GM20431 (cell line): ENCODE measurements around the gene QPCT.

ENCODE experiments used
- in situ Hi-C: fragments of 300-500 bp; cut with MseI, MboI; formaldehyde crosslinking; loops from one replicate; pipeline ENCODE4 v1.15.0; 2020; ENCODE audit warnings: low sequenced_read_pairs; ENCODE audit not compliant: unreplicated experiment

QPCT gene

DNA sequence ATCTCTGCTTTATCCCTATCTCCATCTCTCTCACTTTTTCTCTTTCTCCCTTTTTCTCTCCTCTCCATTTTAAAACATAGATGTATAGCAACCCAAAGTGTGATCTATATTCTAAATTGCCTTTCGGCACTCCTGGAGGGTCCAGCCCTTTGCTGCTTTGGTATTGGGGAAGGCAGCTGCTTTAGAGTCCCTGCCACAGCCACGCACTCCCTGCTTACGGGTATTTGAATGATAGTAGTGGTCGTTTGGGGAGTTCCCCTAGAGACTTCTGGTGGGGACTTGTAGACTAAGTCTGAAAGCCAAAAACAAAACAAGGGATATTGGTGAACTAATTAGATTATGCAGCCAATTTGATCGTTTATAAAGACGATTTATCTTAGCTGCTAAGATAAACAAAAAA is 11.9 kb downstream of the QPCT start:
- in situ Hi-C loops = no loop called here

DNA sequence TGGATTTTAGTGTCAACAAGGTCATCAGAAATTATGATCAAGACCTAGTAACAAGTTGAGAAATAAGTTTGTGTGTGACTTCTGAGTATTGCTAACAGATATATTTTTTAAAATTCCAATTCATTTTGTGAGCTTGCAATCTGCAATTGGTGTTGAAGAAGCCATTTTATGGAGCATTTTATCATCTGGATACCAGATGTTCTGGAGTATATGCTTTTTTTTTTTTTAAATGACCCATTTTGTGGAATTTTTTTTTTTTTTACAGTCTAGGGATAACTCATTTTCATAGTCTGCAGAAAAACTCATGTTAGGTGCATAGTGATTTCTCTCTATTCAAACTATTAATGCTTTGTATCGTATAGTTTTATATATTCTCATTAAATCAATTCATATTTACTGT is 12.6 kb downstream of the QPCT start:
- in situ Hi-C loops = no loop called here

DNA sequence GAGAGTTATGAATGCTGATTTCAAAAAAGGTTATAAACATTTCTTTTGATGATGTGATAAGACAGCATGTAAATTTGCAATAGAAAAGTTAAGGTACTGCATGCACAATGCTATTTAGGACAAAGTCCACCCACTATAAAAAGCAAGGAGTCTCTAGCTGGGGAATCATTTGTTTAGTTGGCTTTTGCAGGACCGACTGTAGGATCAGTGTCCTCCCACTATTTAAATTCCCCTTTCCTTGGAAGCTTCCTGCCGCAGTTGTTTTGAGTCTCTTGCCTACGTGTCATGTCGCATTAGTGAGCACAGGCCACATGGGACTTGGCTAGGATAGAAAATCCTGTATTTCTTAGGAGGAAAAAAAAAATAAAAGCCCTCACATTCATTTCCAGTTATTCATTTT is 13.1 kb downstream of the QPCT start:
- in situ Hi-C loops = no loop called here

DNA sequence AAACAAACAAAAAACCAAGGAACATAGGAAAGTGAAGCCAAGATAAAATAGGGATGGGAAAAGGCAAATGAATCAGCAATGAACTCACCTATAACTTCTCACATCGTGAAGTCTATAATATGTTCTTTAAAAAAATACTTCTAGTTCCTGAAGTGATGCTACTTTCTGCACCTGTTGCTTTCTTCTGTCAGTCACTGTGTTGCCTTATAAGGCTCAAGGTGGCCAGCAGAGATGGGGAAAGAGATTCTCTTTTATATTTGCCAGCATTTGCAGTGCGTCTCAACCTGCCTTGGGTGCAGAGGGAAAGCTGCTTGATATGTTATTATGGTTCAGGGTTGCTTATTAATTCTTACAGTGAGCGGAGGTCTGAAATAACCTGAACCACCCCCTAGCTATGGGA is 14.0 kb downstream of the QPCT start:
- in situ Hi-C loops = no loop called here

DNA sequence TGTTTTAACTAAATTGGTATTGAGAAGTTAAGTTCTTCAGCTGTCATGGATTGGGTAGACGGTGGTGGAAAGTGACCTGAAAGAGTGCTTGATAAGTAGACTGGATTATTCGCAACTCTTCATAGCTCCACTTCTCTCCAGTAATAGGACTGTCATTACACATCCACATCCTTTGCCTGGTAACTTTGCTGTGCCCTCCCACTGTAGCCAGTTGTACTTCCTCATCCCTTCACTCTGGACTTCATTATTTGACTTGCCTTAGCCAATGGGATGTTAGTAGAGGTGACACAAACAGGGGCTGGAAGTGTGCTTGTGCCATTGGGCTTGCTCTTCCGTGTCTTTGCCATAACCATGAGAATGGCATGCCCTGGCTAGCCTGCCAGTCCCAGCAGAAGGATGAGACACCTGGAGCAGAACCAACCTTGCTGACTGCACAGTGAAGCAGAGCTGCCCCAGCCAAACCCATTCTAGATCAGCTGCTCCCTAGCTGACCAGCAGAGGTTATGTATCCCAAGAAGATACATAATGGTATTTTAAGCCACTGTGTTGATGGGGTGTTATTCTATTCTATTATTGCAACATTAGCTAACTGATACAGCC is 16.9 kb downstream of the QPCT start:
- in situ Hi-C loops = no loop called here

DNA sequence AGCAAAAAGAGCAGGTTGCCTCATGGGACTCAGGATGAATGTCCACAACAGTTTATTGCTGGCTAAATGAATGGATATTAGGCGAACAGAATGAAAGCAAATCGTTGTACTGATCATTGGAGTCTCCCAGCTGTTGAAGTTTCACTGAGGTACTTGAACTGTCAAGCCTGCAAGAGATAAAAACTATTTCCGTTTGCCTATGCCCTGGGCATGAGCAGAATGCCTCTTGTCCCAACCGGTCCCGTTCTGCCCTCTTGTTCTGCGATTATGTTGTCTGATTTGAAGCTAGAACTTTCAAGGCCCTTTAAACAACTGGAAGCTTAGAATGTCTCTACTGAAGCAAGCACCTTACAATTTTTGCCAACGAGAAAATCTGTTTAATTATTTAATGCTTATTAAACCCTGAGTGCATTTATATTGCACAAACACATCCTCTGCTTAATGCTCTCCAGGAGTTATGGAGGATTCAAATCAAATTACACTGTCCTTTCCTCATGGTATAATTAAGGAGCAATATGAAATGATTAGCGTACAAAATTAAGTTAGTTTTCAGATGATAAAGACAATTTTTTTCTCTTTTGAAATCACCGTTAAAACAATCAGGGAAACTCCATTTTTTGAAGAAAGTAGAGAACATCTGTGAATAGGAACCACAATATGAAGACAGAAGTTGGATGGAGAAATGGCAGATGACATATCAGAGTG is 17.7 kb downstream of the QPCT start:
- in situ Hi-C loops = no loop called here

DNA sequence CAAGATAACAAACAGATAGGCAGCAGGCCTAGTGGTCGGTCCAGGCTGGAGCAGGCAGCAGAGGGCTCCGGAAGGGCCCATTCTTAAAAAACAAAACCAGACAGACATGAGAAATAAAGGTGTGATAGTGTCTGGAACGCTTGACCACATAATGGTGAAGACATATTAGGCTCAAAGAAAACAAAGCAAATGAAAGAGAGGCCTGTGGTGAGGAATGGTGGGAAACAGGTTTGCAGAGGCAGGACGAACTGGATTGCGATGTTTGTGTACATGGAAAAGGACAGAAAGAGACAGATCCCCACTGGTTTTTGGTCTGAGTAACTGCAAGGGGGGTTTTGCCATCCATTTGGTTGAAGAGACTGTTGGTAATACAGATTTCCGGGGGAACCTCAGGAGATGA is 19.9 kb downstream of the QPCT start:
- in situ Hi-C loops = no loop called here

DNA sequence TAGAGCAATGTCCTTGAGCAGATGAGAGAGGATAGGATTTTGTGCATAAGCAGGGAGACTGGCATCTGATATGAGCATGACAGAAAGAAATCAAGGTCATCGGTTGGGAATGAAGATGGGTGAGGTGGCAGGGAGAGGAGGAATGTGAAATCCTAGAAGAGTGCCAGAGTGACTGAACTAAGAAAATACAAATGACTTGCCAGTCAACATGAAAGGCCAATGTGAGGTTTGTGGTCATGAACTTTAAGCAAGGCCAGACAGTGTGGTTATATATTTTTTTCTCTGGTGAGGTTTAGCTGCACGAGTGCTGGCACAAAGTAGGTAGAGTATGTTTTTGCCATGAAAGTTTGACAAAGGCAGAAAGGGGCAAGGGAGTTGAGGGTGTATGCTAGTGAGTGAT is 21.2 kb downstream of the QPCT start:
- in situ Hi-C loops = no loop called here

DNA sequence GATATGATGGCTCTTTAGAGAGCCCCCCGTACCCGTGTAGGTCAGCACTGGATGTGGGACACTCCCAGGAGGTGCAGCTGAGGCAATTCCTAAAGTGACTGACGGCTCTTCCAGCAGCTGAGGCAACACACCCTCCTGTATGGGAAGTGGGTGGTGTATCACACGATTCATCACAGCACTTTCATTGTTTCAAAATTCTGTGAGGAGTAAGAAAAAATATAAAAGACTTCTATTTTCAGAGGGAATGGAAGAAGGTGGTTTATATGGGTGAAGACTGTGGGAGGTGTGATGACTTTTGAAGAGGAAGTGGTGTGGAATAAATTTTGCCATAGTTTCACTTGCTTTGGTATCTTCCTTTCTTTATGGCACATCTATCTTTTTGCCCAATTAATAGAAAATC is 22.3 kb downstream of the QPCT start:
- in situ Hi-C loops = no loop called here

DNA sequence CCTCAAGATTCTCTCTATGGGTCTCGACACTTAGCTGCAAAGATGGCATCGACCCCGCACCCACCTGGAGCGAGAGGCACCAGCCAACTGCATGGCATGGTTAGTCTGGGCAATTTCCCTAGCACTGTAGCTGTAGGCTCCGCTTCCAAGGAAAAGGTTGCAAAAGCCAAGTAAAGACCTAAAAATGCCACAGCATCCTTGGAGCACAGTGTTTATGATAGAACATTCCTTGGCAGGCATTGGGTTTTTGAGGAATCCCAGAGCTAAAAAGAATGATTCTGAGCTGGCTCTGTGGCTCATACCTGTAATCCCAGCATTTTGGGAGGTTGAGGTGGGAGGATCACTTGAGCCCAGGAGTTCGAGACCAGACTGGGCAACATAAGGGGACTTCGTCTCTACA is 22.9 kb downstream of the QPCT start:
- in situ Hi-C loops = no loop called here

DNA sequence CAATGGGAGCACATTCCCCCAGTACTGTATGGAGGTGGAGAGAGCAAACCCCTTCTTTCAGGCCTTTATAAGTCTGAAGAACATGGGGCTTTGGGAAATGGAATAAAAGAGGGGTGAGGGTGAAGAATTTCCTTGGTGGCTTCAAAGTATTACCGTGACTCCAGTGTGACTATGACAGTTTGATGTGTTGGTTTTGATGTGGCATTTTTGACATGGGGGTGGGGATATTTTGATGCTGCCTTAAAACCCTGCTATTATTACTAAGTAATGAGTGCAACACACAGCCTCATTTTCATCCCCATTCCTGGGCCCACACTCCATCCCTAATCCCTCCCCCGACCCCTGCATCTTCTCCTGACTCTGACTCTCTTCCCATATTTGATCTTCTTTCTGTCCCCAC is 23.6 kb downstream of the QPCT start:
- in situ Hi-C loops = no loop called here

DNA sequence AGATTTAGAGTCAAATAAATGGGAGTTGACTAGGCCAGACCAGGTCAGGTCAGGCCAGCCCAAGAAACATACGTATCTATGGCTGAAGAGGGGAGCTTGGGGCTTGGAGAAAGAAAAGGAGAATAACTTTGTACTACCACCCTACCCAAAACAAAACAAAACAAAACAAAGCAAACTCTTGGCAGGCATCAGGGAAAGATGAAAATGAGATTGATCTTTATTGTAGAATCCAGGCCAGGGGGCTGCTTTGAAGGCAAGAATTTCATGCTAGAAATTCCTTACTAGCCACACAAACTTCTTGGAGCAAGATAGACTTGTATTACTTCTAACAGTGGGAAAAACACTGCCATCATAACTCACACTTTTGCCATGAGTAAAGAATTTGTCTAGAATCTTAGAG is 26.2 kb downstream of the QPCT start:
- in situ Hi-C loops = no loop called here

DNA sequence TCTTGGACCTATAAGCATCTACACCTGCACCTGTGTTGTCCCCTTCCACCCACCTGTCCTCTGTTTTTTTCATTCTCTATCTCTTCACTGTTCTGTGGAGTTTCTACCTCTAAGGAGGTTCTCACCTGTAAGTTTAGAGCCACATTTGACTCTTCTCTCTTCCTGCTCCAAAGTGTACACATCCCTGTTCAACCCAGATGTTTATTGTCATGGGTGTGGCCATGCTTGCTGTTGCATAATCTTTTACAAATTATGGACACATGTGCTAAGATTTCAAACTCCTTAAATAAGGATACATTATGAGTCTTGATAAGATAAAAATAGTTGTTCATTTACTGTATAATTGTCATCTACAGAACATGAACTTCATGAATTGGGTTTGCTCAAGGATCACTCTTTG is 27.6 kb downstream of the QPCT start:
- in situ Hi-C loops = no loop called here

DNA sequence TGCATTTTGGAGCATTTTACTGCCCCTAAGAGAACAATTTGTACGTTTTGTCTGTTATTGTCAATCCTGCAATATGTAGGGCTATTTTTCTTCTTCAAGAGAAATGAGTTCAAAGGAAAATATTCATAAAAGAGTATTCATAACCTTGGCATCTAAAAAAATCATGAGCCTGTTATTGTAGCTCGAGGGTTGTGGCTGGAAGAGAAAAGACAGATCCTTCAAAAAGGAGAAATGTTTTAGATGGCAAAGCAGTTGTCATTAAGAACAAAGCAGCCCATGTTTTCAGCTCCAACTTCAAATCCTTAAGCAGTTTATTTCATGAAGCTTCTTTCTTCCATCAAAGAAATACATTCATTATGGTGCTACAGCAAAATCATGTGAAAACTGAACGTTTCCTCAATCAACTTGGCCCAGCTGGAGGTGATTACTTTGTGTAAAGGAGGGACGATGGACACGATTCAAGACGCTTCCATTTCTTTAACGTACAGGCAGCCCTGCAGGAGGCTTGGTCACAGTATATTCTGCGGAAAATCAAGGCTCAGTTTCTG is 31.4 kb downstream of the QPCT start:
- in situ Hi-C loops = loop anchor here (25.0 kb wide), 1 partner anchor 911 kb away; no protein-coding TSS in a partner anchor

DNA sequence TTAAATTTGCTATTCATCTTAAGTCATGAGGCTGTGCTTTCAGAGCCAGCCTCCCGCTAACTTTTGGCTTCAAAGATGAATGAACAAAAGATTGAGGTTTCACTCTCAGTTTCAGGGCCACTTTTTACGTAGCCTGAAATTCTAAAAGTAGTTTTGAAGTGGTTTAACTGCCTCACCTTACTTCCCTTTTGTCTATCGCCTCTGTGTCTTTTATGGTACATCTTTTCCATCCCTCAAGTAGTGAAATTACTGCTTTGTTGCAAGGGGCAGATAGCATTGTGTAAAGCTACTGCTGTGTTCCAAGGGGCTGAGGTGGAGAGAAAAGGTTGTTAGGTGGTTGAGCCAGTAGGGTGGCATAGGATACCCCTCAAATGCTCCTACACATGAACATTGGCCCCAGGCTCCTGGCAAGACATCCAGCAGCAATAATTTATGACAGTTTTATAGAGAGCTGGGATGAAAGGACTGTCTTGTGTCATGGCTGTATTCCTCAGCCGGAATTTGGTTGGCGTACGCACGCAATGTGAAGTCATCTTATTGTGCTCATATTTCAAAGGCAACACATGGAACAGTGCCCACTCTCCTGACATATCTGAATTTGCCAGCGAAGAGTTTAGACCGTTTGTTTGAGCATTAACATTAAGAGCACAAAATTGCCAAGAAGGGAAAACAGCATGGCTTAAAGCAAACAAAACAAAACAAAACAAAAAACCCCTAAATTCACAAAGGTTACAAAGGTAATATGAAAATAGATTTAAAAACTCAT is 32.2 kb downstream of the QPCT start:
- in situ Hi-C loops = loop anchor here (25.0 kb wide), 1 partner anchor 911 kb away; no protein-coding TSS in a partner anchor

DNA sequence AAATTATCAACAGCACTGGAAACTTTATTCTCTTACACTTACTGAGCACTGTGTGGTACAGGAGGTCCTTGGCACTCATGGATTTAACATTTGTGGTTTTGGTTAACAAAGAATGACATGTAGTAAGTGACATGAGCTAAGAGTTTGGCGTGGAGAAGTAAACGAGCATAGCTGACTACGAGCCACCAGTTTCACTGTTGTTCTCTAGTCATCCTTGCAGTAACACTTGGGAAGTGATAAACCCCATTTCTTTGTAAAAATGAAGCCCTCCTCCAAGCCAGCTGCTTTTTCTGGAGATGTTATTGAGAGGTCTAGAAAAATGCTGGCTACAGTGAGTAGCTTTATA is 32.7 kb downstream of the QPCT start:
- in situ Hi-C loops = loop anchor here (25.0 kb wide), 1 partner anchor 910 kb away; no protein-coding TSS in a partner anchor

DNA sequence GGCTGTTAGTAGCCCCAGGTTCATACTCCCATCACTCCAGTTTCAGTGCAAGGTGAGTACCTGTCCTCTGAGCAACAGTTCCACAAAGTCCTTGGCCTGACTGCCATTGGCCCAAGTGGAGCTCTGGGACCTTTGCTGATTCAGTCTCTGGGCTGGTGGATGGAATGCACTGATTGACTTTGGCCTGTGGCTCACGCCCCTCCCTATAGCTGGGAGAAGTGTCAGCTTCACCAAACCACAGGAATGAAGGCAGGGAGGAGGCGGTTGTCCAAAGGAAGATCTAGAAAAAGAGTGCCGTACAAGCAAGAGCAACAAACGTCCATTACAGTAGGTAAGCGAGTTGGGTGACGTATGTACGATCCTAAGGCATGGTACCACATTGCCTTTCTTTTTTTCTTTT is 34.0 kb downstream of the QPCT start:
- in situ Hi-C loops = loop anchor here (25.0 kb wide), 1 partner anchor 909 kb away; no protein-coding TSS in a partner anchor

DNA sequence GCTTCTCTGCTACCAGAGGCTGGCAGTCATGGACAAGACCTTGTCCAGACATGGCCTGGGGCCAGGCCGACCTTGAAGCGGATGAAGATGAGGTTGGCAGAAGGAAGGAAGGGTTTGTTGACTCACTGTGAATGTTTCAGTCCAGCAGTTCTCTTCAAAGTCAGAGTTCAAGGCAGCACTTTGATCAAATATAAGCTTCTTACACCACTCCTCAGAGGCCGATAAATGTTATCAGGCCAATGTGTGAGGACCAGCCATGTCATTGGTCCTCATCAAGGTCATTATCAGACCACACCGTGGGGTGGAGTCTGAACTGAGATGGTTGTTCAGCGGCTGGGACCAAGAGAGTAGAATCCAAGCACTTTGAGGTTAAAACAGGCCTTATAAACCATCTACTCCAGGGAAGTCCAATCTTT is 35.5 kb downstream of the QPCT start:
- in situ Hi-C loops = loop anchor here (25.0 kb wide), 1 partner anchor 907 kb away; no protein-coding TSS in a partner anchor

DNA sequence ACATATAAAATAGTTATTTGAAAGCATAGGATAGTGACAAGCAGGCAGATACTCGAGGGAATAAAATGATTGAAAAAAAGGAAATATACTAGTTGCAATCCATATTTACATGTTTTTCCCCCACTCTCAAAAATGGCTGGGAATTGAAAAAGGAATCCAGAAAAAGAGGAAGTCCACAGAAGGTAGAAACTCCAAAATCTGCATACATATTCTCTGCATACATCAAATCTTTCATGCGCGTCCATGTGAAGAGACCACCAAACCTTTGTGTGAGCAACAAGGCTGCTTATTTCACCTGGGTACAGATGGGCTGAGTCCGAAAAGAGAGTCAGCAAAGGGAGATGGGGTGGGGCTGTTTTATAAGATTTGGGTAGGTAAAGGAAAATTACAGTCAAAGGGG is 36.4 kb downstream of the QPCT start:
- in situ Hi-C loops = loop anchor here (25.0 kb wide), 1 partner anchor 907 kb away; no protein-coding TSS in a partner anchor

DNA sequence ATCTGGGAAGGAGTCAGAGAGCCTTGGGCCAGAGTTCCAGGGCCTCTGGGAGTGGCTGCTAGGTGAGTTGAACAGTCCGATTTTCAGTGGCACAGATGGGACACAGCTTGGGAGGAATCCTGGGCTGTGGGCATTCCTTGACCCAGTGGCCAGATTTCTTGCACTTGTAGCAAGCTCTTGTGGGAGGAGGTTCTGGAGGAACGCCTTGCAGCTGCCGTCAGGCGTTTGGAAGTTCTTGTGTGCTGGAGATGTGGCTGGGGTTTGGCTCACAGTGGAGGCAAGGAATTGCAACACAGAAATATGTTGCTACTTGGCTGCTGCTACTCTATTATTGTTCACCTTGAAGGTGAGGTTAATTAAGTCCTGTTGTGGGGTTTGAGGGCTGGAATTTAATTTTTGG is 39.8 kb downstream of the QPCT start:
- in situ Hi-C loops = loop anchor here (25.0 kb wide), 1 partner anchor 903 kb away; no protein-coding TSS in a partner anchor
